AG04449 (cell line): ENCODE results near the gene SLC6A15.

Experiments
- CTCF ChIA-PET: fragments of 350-600 bp; formaldehyde crosslinking; extraction: SDS; loops from one replicate; lab custom pipeline; 2021; ENCODE audit warnings: antibody characterized with exemption; lab: Yijun Ruan, JAX
- POLR2A ChIA-PET: fragments of 400-600, 350-600 bp; formaldehyde crosslinking; extraction: SDS; loops from one replicate; lab custom pipeline; 2020; ENCODE audit warnings: antibody characterized with exemption, inconsistent platforms; lab: Yijun Ruan, JAX
- DNase-seq: peaks from one replicate; pipeline ENCODE4 v3.0.0-alpha.2; 2010; ENCODE audit warnings: low read depth, low spot score
- H3K4me3 ChIP-seq: 2 replicates; pipeline ENCODE4 v1.5.1; 2011; ENCODE audit warnings: low read depth, mild to moderate bottlenecking, control low read depth, low read length
- TF ChIP-seq, protein P1 (sequence below): IDR thresholded peaks from one replicate; pipeline ENCODE4 v1.5.1; 2011; ENCODE audit warnings: mild to moderate bottlenecking, moderate library complexity, low read length, control low read depth, inconsistent platforms; ENCODE audit not compliant: insufficient read depth; ENCODE audit errors: missing control alignments

SLC6A15 gene

GRCh38 chr12:84862186-84862585 is 50.4 kb downstream of the SLC6A15 start:
- DNase-seq, result no peak
- TF ChIP-seq, protein P1, sequence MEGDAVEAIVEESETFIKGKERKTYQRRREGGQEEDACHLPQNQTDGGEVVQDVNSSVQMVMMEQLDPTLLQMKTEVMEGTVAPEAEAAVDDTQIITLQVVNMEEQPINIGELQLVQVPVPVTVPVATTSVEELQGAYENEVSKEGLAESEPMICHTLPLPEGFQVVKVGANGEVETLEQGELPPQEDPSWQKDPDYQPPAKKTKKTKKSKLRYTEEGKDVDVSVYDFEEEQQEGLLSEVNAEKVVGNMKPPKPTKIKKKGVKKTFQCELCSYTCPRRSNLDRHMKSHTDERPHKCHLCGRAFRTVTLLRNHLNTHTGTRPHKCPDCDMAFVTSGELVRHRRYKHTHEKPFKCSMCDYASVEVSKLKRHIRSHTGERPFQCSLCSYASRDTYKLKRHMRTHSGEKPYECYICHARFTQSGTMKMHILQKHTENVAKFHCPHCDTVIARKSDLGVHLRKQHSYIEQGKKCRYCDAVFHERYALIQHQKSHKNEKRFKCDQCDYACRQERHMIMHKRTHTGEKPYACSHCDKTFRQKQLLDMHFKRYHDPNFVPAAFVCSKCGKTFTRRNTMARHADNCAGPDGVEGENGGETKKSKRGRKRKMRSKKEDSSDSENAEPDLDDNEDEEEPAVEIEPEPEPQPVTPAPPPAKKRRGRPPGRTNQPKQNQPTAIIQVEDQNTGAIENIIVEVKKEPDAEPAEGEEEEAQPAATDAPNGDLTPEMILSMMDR, result no peak
- POLR2A ChIA-PET, result no interaction called here
- CTCF ChIA-PET, result interaction anchor here (1.6 kb wide), 1 partner anchor 167 kb away, joined by 4 read pairs; no protein-coding TSS in a partner anchor
- H3K4me3 ChIP-seq, result no peak overlapping the region

GRCh38 chr12:84860718-84861117 is 51.9 kb downstream of the SLC6A15 start:
- POLR2A ChIA-PET, result no interaction called here
- TF ChIP-seq, protein P1, result no peak
- CTCF ChIA-PET, result no interaction called here
- no peak overlapping the region for H3K4me3 ChIP-seq
- no peak for DNase-seq

DNA sequence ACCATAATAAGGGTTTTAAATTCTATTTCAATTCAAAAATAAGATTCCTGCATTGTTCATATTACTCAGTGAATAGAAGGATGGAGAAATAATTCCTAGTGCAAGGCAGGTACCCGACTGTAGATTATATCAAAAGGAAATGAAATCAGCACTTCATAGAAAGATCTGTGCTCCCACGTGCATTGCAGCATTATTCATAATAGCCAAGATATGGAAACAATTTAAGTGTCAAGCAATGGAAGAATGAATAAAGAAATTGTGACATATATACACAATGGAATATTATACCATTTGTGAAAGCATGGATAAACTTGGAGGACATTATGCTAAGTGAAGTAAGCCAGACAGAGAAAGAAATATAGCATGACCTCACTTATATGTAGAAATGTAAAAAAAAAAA is 53.8 kb downstream of the SLC6A15 start:
- DNase-seq, result no peak
- H3K4me3 ChIP-seq, result no peak overlapping the region
- TF ChIP-seq, protein P1, result no peak
- CTCF ChIA-PET, result no interaction called here
- POLR2A ChIA-PET, result no interaction called here

DNA sequence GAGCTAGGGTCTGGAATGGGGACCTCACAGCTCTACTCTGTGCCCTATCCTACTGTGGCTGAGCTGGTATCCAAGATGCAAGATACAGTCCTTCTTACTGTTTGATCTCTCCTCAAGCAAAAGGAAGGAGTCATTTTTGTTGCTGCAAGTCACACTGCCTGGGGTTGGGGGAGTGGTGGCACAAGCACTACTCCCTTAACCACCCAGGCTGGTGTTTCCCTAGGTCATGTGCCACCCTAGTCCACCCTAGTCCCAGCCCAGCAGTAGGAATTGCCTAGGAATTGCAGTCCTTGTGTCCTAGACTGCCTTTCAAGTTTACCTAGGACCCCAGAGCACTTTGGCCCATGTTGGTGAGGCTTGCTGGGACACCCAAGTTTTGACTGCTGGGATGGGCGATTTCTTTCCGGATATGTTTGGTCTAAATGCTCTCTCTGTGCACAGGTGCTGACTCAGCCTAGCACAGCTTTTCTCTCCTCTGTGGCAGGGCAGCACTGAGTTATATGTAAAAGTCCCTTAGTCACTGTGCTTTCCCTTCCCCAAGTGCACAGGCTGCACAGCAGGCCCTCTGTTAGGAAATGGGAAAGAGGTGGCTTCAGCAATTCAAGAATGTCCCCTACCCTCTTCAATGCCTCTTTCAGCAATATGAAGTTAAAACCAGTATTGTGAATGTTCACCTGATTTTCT is 54.9 kb downstream of the SLC6A15 start:
- H3K4me3 ChIP-seq, result no peak overlapping the region
- DNase-seq, result no peak
- CTCF ChIA-PET, result interaction anchor here (1.2 kb wide), 1 partner anchor 17 kb away, joined by 4 read pairs; no protein-coding TSS in a partner anchor
- TF ChIP-seq, protein P1, result no peak
- POLR2A ChIA-PET, result no interaction called here

- no peak for DNase-seq
- TF ChIP-seq, protein P1, result no peak
- POLR2A ChIA-PET, result no interaction called here
- H3K4me3 ChIP-seq, result no peak overlapping the region
- CTCF ChIA-PET, result interaction anchor here (1.2 kb wide), 1 partner anchor 18 kb away, joined by 4 read pairs; no protein-coding TSS in a partner anchor
Observed at GRCh38 chr12:84856156-84856900, 56.3 kb downstream of the SLC6A15 start.

- no peak overlapping the region for H3K4me3 ChIP-seq
- CTCF ChIA-PET, result interaction anchor here (1.0 to 2.5 kb wide), 9 partner anchors 9 to 340 kb away, joined by 3 to 8 read pairs (median 6); no protein-coding TSS in a partner anchor
- no peak for DNase-seq
- TF ChIP-seq, protein P1, result no peak
- POLR2A ChIA-PET, result no interaction called here
Observed at GRCh38 chr12:84843593-84844144, 68.9 kb downstream of the SLC6A15 start.
